Activated T-cell treated with anti-CD3 and anti-CD28 coated beads for 1 hour (primary cell): ENCODE results near the gene NRCAM.

Experiments used
- DNase-seq: peaks from one replicate; pipeline ENCODE4 v3.0.0-alpha.2; 2020; ENCODE audit warnings: low read depth

NRCAM gene

GRCh38 chr7:108147031-108147563, 309.1 kb downstream of the NRCAM start:
- DNase-seq: no peak

GRCh38 chr7:108146070-108146842, 310.0 kb downstream of the NRCAM start:
- no peak for DNase-seq

- no peak for DNase-seq
Observed at GRCh38 chr7:108145401-108145800, 310.8 kb downstream of the NRCAM start.

- DNase-seq: no peak
Observed at GRCh38 chr7:108144931-108145330, 311.3 kb downstream of the NRCAM start.

GRCh38 chr7:108143658-108144420, 312.4 kb downstream of the NRCAM start:
- DNase-seq: no peak

GRCh38 chr7:108142675-108143259, 313.5 kb downstream of the NRCAM start:
- DNase-seq: no peak

- DNase-seq: no peak
Observed at GRCh38 chr7:108142180-108142579, 314.1 kb downstream of the NRCAM start.

GRCh38 chr7:108140671-108141070, 315.6 kb downstream of the NRCAM start:
- DNase-seq: no peak

GRCh38 chr7:108138911-108139310, 317.3 kb downstream of the NRCAM start:
- DNase-seq: no peak

- DNase-seq: no peak
Observed at GRCh38 chr7:108137993-108138392, 318.2 kb downstream of the NRCAM start.

- DNase-seq: no peak
Observed at GRCh38 chr7:108137040-108137439, 319.2 kb downstream of the NRCAM start.

GRCh38 chr7:108136191-108136688, 320.0 kb downstream of the NRCAM start:
- no peak for DNase-seq

- no peak for DNase-seq
Observed at GRCh38 chr7:108135446-108136190, 320.6 kb downstream of the NRCAM start.

- DNase-seq: no peak
Observed at GRCh38 chr7:108134486-108134885, 321.8 kb downstream of the NRCAM start.

- no peak for DNase-seq
Observed at GRCh38 chr7:108132551-108133265, 323.5 kb downstream of the NRCAM start.

- no peak for DNase-seq
Observed at GRCh38 chr7:108130261-108130660, 326.0 kb downstream of the NRCAM start, which contains the start of gene LAMB4. TSS of gene LAMB4 (minus strand) at chr7:108130361. CDS start at chr7:108123164, 7,197 bp downstream.

GRCh38 chr7:108129018-108129965, 326.9 kb downstream of the NRCAM start:
- no peak for DNase-seq

GRCh38 chr7:108128514-108128913, 327.7 kb downstream of the NRCAM start:
- no peak for DNase-seq

- no peak for DNase-seq
Observed at GRCh38 chr7:108127461-108127860, 328.8 kb downstream of the NRCAM start.

GRCh38 chr7:108124820-108125219, 331.4 kb downstream of the NRCAM start:
- no peak for DNase-seq
